ENCODE measurements around the gene CD300LG. TPM values are rescaled to one million over a fixed set of nuclear protein-coding genes. Genes with fewer than 3 reads are reported as not detected.

Gene CD300LG
- polyA plus RNA-seq, 3 donors, result not detected

DNA sequence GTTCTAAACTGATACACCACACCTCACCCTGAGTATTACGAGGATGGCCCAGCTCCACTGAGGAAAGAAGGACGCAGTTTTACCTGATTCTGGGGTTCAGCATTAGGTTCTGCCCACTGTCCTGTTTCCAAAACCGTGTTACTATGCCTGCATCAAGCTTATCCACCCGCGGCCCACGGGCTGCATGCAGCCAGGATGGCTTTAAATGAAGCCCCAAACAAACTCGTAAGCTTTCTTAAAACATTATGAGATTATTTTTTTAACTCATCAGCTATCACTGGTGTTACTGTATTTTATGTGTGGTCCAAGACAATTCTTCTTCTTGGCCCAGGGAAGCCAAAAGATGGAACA, 4.0 kb upstream of the CD300LG start:
- no peak overlapping the region for H2AFZ ChIP-seq (ENCODE audit: insufficient read depth, low read depth, low read length, poor library complexity, severe bottlenecking)
- H3K4me1 Mint-ChIP-seq, result peaks cover 15% of the 10 kb centered on the region

DNA sequence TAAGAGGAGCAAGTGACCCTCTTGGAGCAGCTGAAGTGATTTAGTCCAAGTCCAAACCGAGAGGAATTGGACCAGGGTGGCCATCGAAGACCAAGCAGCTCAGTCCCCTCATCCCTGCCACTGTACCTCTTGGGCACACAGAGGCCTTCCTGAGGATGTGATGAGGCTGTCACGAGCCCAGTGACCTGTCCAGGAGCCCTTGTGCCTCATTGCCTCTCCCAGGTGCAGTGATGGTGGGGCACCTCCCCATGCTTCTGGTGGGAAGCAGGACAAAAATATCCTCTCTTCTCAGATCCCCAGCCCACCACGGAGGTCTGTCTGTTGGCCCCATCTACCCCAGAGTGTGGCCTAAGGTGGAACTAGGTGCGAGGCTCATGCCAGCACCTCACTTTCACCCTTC, 2.7 kb upstream of the CD300LG start:
- H3K4me1 Mint-ChIP-seq, result peaks cover 15% of the 10 kb centered on the region
- TF ChIP-seq, protein P1, sequence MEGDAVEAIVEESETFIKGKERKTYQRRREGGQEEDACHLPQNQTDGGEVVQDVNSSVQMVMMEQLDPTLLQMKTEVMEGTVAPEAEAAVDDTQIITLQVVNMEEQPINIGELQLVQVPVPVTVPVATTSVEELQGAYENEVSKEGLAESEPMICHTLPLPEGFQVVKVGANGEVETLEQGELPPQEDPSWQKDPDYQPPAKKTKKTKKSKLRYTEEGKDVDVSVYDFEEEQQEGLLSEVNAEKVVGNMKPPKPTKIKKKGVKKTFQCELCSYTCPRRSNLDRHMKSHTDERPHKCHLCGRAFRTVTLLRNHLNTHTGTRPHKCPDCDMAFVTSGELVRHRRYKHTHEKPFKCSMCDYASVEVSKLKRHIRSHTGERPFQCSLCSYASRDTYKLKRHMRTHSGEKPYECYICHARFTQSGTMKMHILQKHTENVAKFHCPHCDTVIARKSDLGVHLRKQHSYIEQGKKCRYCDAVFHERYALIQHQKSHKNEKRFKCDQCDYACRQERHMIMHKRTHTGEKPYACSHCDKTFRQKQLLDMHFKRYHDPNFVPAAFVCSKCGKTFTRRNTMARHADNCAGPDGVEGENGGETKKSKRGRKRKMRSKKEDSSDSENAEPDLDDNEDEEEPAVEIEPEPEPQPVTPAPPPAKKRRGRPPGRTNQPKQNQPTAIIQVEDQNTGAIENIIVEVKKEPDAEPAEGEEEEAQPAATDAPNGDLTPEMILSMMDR (IDR thresholded peaks at IDR 0.05), result no peak

More for the DNA sequence above, 4.0 kb upstream of the CD300LG start:
- H3K27me3 ChIP-seq (ENCODE audit: control insufficient read depth in 2 of 2, insufficient read depth in 2 of 2, low read length in 2 of 2), result no peaks in the 10 kb centered on the region
- H3K9me3 ChIP-seq (replicated peaks in 1 of 2; ENCODE audit: control insufficient read depth in 1 of 2, insufficient read depth in 1 of 2, low read length in 2 of 2), result no peaks in the 10 kb centered on the region
- H3K4me3 ChIP-seq (replicated peaks in 1 of 3; ENCODE audit: low read depth in 2 of 3, low read length in 3 of 3), result no peak overlapping the region
- DNase-seq, result no peak
- peaks cover 5 to 20% (median 7%) of the 10 kb centered on the region in 3 donors for H3K27me3 Mint-ChIP-seq (ENCODE audit: low read depth in 3 of 3)
- intact Hi-C loops (cut with micrococcal nuclease), result no loop called here
- H3K4me3 Mint-ChIP-seq, result peak overlapping the region in 1 of 2 donors; percentile 57
- TF ChIP-seq, protein P1 (IDR thresholded peaks at IDR 0.05), result no peak
- peaks cover 0 to 1% (median 0%) of the 10 kb centered on the region in 7 donors for H3K9me3 Mint-ChIP-seq
- WGBS (ENCODE audit: insufficient coverage), result 56% methylated on average over 3 of the region's 7 CpGs
- peak overlapping the region in 1 of 7 donors; percentile 59 for H3K27ac Mint-ChIP-seq
- no peaks in the 10 kb centered on the region for H3K36me3 Mint-ChIP-seq
- peaks cover 4 to 11% of the 10 kb centered on the region in 2 donors for H3K4me1 ChIP-seq (ENCODE audit: control insufficient read depth in 1 of 2, insufficient read depth in 2 of 2, low read length in 2 of 2)
- no peak overlapping the region for H3K27ac ChIP-seq (ENCODE audit: low read depth in 1 of 2, low read length in 2 of 2)
- H3K36me3 ChIP-seq (replicated peaks in 1 of 2; ENCODE audit: control insufficient read depth in 1 of 2, insufficient read depth in 2 of 2, low read length in 2 of 2), result no peaks in the 10 kb centered on the region
- H3K79me2 ChIP-seq (ENCODE audit: insufficient read depth, low read length), result no peaks in the 10 kb centered on the region
- no peak overlapping the region for H3K4me2 ChIP-seq (replicated peaks; ENCODE audit: extremely low read depth, low read length, poor library complexity, severe bottlenecking)
- no peak overlapping the region for H3K9ac ChIP-seq (ENCODE audit: insufficient read depth, low read length, poor library complexity, severe bottlenecking)
- H4K20me1 ChIP-seq (ENCODE audit: insufficient read depth, low read length), result no peaks in the 10 kb centered on the region

More for the DNA sequence above, 2.7 kb upstream of the CD300LG start:
- H3K27me3 Mint-ChIP-seq (ENCODE audit: low read depth in 3 of 3), result peaks cover 4 to 17% (median 4%) of the 10 kb centered on the region in 3 donors
- Histone ChIP-seq H3K36me3 (replicated peaks in 1 of 2; ENCODE audit: control insufficient read depth in 1 of 2, insufficient read depth in 2 of 2, low read length in 2 of 2) (no peaks in the 10 kb centered on the region), H3K4me3 (replicated peaks in 1 of 3; ENCODE audit: low read depth in 2 of 3, low read length in 3 of 3) (no peak overlapping the region), H4K20me1 (ENCODE audit: insufficient read depth, low read length) (no peaks in the 10 kb centered on the region), H3K27me3 (ENCODE audit: control insufficient read depth in 2 of 2, insufficient read depth in 2 of 2, low read length in 2 of 2) (no peaks in the 10 kb centered on the region), H3K4me2 (replicated peaks; ENCODE audit: extremely low read depth, low read length, poor library complexity, severe bottlenecking) (no peak overlapping the region), H3K27ac (ENCODE audit: low read depth in 1 of 2, low read length in 2 of 2) (no peak overlapping the region), H3K9ac (ENCODE audit: insufficient read depth, low read length, poor library complexity, severe bottlenecking) (no peak overlapping the region), H3K4me1 (ENCODE audit: control insufficient read depth in 1 of 2, insufficient read depth in 2 of 2, low read length in 2 of 2) (peaks cover 4 to 11% of the 10 kb centered on the region in 2 donors), H3K79me2 (ENCODE audit: insufficient read depth, low read length) (no peaks in the 10 kb centered on the region), H3K9me3 (replicated peaks in 1 of 2; ENCODE audit: control insufficient read depth in 1 of 2, insufficient read depth in 1 of 2, low read length in 2 of 2) (no peaks in the 10 kb centered on the region), H2AFZ (ENCODE audit: insufficient read depth, low read depth, low read length, poor library complexity, severe bottlenecking) (no peak overlapping the region)
- H3K36me3 Mint-ChIP-seq, result no peaks in the 10 kb centered on the region
- intact Hi-C loops (cut with micrococcal nuclease), result no loop called here
- no peak overlapping the region for H3K27ac Mint-ChIP-seq
- DNase-seq, result no peak
- peaks cover 0 to 1% (median 0%) of the 10 kb centered on the region in 7 donors for H3K9me3 Mint-ChIP-seq
- H3K4me3 Mint-ChIP-seq, result no peak overlapping the region
- WGBS (ENCODE audit: insufficient coverage), result 92% methylated on average over 2 of the region's 5 CpGs
